Gastrocnemius medialis (tissue), 4 donors: ENCODE results near the gene PGAP2. TPM values are rescaled to one million over a fixed set of nuclear protein-coding genes. Genes with fewer than 3 reads are reported as not detected.
"Not testable (repeated sequence)": the region's sequence is repeated elsewhere in the genome, so short reads cannot be mapped to it uniquely, and the experiment has no call there.

Experiments
- ATAC-seq, 2 donors: fragments of 150-250 bp; one replicate each; pipeline ENCODE4 v1.9.1; 2016
- DNase-seq, 2 donors: peaks; one replicate each; pipeline ENCODE4 v3.0.0-alpha.2; 2019
- H3K27ac ChIP-seq, 4 donors: fragments of 200-600 bp; sonication (generic); 1 replicate in 1 of 4; 2 replicates in 3 of 4; pipeline ENCODE4 v1.5.1; 2016 to 2018; ENCODE audit warnings: mild to moderate bottlenecking in 2 of 4, moderate library complexity in 1 of 4
- H3K27me3 ChIP-seq, 3 donors: fragments of 200-600 bp; sonication (generic) in 2 of 3; 1 replicate in 1 of 3; 2 replicates in 2 of 3; pipeline versions ENCODE4 v1.5.1 to v1.6.0; 2016 to 2019; ENCODE audit warnings: mild to moderate bottlenecking in 1 of 3, moderate library complexity in 1 of 3
- H3K36me3 ChIP-seq, 2 donors: fragments of 200-600 bp; sonication (generic) in 1 of 2; one replicate each; pipeline ENCODE4 v1.5.1; 2017 to 2018
- H3K4me1 ChIP-seq, 2 donors: fragments of 200-600 bp; sonication (generic) in 1 of 2; one replicate each; pipeline ENCODE4 v1.5.1; 2016 to 2017; ENCODE audit warnings: mild to moderate bottlenecking in 2 of 2
- H3K4me3 ChIP-seq, 4 donors: fragments of 200-600 bp; sonication (generic) in 3 of 4; 1 replicate in 1 of 4; 2 replicates in 3 of 4; pipeline ENCODE4 v1.5.1; 2016 to 2019; ENCODE audit warnings: mild to moderate bottlenecking in 2 of 4
- H3K9me3 ChIP-seq, 3 donors: fragments of 200-600 bp; sonication (generic) in 2 of 3; 1 replicate in 1 of 3; 2 replicates in 2 of 3; pipeline ENCODE4 v1.5.1; 2016 to 2019
- POLR2A ChIP-seq, 2 donors: fragments of 450-650 bp; IDR thresholded peaks; one replicate each; pipeline ENCODE4 v1.6.1; 2017; ENCODE audit warnings: antibody characterized with exemption in 2 of 2, mild to moderate bottlenecking in 2 of 2, moderate library complexity in 2 of 2
- in situ Hi-C, 4 donors: fragments of 200-750 bp; cut with MboI; loops; one replicate each; pipeline versions ENCODE4 v1.15.0 to v1.8.0; 2017; ENCODE audit warnings: low sequenced_read_pairs in 4 of 4
- intact Hi-C: fragments of 100-400 bp; cut with DNase I; formaldehyde crosslinking; loops from one replicate; pipeline ENCODE4 v1.15.1; 2023; ENCODE audit warnings: low total_unique reads
- total RNA-seq, 4 donors: library from RNA; depleted of rRNA; stranded (reverse); fragments of >200 nt; gene quantifications; one replicate each; pipeline versions ENCODE4 v1.1.0 to v1.2.3, GENCODE V29; 2016
- TF ChIP-seq, protein P1 (sequence below), 5 experiments: fragments of 450-650 bp in 3 of 5; fragments of 200-600 bp in 2 of 5; sonication (generic) in 2 of 5; IDR thresholded peaks in 4 of 5; conservative IDR thresholded peaks in 1 of 5; 1 replicate in 4 of 5; 2 replicates in 1 of 5; pipeline ENCODE4 v1.5.1; 2016 to 2019; ENCODE audit warnings: antibody characterized with exemption in 5 of 5, mild to moderate bottlenecking in 3 of 5, moderate library complexity in 3 of 5

PGAP2 gene
- total RNA-seq, 4 donors from 2014 or later = 4.6 to 8.0 (median 6.5) TPM

DNA sequence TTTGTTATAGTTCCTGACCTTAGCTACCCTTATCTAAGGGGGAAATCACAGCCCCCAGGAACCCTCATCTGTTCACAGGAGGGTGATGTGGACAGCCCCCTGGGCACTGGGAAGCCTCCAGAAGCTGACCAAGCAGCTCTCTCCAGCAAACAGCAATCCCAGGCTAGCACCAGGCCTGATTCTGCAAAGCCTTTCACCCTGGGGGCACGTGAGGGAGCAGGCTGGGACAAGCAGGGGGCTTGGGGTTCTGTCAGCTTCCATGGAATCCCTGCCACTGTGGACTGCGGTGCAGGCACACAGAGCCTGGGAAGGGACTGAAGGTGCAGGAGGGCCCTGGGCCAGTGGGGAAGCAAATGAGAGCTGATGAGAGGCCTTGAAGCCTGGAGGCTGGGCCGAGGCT is 2.1 kb downstream of the PGAP2 start:
- DNase-seq (no peak), ATAC-seq (no peak)
- H3K27ac ChIP-seq = peak overlapping the region; percentile 50 to 74 (median 58)
- H3K27me3 ChIP-seq = no peaks in the 10 kb centered on the region
- in situ Hi-C loops = no loop called here
- H3K4me1 ChIP-seq = peaks cover 4 to 16% of the 10 kb centered on the region in 2 donors
- no peaks in the 10 kb centered on the region for H3K36me3 ChIP-seq
- TF ChIP-seq, protein P1, sequence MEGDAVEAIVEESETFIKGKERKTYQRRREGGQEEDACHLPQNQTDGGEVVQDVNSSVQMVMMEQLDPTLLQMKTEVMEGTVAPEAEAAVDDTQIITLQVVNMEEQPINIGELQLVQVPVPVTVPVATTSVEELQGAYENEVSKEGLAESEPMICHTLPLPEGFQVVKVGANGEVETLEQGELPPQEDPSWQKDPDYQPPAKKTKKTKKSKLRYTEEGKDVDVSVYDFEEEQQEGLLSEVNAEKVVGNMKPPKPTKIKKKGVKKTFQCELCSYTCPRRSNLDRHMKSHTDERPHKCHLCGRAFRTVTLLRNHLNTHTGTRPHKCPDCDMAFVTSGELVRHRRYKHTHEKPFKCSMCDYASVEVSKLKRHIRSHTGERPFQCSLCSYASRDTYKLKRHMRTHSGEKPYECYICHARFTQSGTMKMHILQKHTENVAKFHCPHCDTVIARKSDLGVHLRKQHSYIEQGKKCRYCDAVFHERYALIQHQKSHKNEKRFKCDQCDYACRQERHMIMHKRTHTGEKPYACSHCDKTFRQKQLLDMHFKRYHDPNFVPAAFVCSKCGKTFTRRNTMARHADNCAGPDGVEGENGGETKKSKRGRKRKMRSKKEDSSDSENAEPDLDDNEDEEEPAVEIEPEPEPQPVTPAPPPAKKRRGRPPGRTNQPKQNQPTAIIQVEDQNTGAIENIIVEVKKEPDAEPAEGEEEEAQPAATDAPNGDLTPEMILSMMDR (IDR thresholded peaks at IDR 0.05 in 4 of 5, conservative IDR thresholded peaks at IDR 0.05 in 1 of 5) = no peak
- TF ChIP-seq POLR2A (IDR thresholded peaks at IDR 0.05) = no peak
- intact Hi-C loops = no loop called here
- no peaks in the 10 kb centered on the region for H3K9me3 ChIP-seq
- H3K4me3 ChIP-seq = no peak overlapping the region

DNA sequence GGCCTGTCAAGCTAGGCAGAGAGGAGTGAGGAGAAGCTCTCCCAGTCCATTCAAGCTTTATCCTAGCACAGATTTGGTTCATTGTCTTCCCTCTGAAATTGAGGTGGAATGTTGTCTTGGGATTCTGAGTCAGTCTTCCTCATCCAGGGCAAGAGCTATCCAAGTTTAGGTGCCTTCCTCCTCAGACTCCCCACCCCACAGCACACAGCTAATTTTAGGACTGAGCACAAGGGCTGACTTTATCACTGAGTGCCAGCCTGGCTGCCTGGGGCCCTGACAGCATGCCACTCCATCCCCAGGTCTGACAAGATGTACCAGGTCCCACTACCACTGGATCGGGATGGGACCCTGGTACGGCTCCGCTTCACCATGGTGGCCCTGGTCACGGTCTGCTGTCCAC is 2.6 kb downstream of the PGAP2 start:
- intact Hi-C loops = no loop called here
- Histone ChIP-seq H3K4me1 (peaks cover 4 to 16% of the 10 kb centered on the region in 2 donors), H3K9me3 (no peaks in the 10 kb centered on the region), H3K4me3 (no peak overlapping the region), H3K36me3 (no peaks in the 10 kb centered on the region), H3K27ac (peak overlapping the region; percentile 50 to 74 (median 58)), H3K27me3 (no peaks in the 10 kb centered on the region)
- in situ Hi-C loops = no loop called here
- DNase-seq (peak in 1 of 2 donors; percentile 24), ATAC-seq (peak; percentile 22 to 74)
- no peak for TF ChIP-seq POLR2A (IDR thresholded peaks at IDR 0.05)
- TF ChIP-seq, protein P1 (IDR thresholded peaks at IDR 0.05 in 4 of 5, conservative IDR thresholded peaks at IDR 0.05 in 1 of 5) = no peak

DNA sequence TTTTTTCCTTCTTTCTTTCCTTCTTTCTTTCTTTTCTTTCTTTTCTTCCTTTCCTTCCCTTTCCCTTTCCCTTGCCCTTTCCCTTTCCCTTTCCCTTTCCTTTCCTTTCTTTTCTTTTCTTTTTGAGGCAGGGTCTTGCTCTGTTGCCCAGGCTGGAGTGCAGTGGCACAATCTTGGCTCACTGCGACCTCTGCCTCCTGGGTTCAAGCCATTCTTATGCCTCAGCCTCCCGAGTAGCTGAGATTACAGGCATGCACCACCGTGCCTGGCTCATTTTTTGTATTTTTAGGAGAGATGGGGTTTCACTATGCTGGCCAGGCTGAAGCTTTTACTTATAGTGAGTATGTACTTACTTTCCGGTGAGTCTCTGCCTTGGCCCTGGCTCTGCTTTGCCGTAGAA is 6.5 kb downstream of the PGAP2 start:
- H3K27ac ChIP-seq, H3K27me3 ChIP-seq, H3K36me3 ChIP-seq, intact Hi-C loops, H3K9me3 ChIP-seq, DNase-seq, in situ Hi-C loops, H3K4me3 ChIP-seq, ATAC-seq: not testable (repeated sequence)
- H3K4me1 ChIP-seq = peaks cover 0 to 16% of the 10 kb centered on the region in 2 donors

DNA sequence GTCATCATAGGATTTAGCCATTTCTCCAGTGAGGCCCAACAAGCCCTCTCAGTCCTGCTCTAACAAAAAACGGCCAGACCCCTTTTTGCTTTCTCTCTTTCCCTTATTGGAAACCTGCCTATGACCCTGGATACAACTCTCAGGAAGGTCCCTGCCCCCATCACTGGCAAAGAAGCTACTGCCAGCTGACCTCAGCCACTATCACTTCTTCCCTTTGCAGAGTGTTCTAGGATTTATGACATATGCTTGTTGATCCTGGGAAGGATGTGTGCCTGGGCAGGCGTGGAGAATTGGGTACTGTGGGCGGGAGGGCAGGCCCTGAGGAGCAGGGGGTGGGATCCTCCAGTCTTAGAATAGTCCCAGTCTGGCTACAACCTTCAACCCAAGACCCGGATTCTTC is 7.5 kb downstream of the PGAP2 start:
- Histone ChIP-seq H3K36me3 (no peaks in the 10 kb centered on the region), H3K9me3 (no peaks in the 10 kb centered on the region), H3K4me1 (peaks cover 0 to 6% of the 10 kb centered on the region in 2 donors), H3K27me3 (no peaks in the 10 kb centered on the region), H3K27ac (no peak overlapping the region), H3K4me3 (no peak overlapping the region)
- ATAC-seq (no peak), DNase-seq (no peak)
- in situ Hi-C loops (no loop called here), intact Hi-C loops (no loop called here)
- TF ChIP-seq, protein P1 (IDR thresholded peaks at IDR 0.05 in 4 of 5, conservative IDR thresholded peaks at IDR 0.05 in 1 of 5) = no peak
- TF ChIP-seq POLR2A (IDR thresholded peaks at IDR 0.05) = no peak

DNA sequence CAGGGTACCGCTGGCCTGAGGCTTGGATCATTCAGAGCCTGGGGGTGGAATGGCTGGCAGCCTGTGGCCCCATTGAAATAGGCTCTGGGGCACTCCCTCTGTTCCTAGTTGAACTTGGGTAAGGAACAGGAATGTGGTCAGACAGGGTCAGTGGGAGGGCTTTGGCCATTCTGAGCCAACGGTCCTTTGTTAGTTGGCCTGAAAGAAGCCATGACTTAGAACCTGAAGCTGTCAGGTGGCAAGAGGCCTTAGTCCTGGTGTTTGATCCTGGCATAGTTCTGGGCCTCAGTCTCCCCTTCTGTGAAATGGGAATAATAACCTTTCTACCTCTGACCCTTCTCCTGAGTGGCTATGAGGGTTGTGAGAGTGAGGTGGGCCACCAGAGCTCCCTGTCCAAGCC is 8.3 kb downstream of the PGAP2 start:
- ATAC-seq (no peak), DNase-seq (no peak)
- TF ChIP-seq, protein P1 (IDR thresholded peaks at IDR 0.05 in 4 of 5, conservative IDR thresholded peaks at IDR 0.05 in 1 of 5) = no peak
- TF ChIP-seq POLR2A (IDR thresholded peaks at IDR 0.05) = no peak
- Histone ChIP-seq H3K4me1 (no peaks in the 10 kb centered on the region), H3K27me3 (no peaks in the 10 kb centered on the region), H3K9me3 (no peaks in the 10 kb centered on the region), H3K27ac (no peak overlapping the region), H3K4me3 (no peak overlapping the region), H3K36me3 (no peaks in the 10 kb centered on the region)
- in situ Hi-C loops = no loop called here
- intact Hi-C loops = no loop called here
